ENCODE data around the gene SLC4A2.

SLC4A2 gene

DNA sequence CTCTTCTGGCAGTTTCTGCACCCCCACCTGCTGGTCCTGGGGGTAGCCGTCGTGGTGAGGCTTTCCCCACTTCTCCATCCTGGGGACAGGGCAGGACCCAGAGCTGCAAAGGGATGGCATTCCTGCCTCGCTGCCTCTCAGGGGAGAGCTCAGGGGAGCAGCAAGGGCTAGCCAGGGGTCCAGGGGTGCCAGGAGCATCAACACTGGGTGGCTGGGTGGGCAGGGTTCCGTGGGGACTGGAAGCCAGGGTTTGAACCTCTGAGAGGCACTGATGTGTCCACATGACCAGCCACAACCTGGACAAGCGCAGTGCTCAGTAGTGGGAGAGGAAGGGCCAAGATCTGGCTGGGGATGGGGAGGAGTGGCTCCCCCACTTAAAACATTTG, 25.5 kb upstream of the SLC4A2 start:
- no peak for TF ChIP-seq TCF4 (CRISPR knock-in tag; IDR thresholded peaks at IDR 0.05; ENCODE audit: borderline replicate concordance)
- no peak for TF ChIP-seq OSR1 (CRISPR knock-in tag; IDR thresholded peaks at IDR 0.05)
- TF ChIP-seq RARB (CRISPR knock-in tag; IDR thresholded peaks at IDR 0.05), result no peak
- ATAC-seq, result no peak

GRCh38 chr7:151034312-151035025, 24.9 kb upstream of the SLC4A2 start:
- no peak for ATAC-seq

More at GRCh38 chr7:151034312-151035025, 24.9 kb upstream of the SLC4A2 start:
- TF ChIP-seq CSDC2 (CRISPR knock-in tag; IDR thresholded peaks at IDR 0.05) (no peak), ZC3H10 (CRISPR knock-in tag; IDR thresholded peaks at IDR 0.05) (no peak), SNAI2 (CRISPR knock-in tag; IDR thresholded peaks at IDR 0.05) (no peak), ZNF565 (CRISPR knock-in tag; conservative IDR thresholded peaks at IDR 0.05; ENCODE audit: low read depth) (no peak), ZFP3 (CRISPR knock-in tag; IDR thresholded peaks at IDR 0.05) (no peak), ZNF70 (CRISPR knock-in tag; IDR thresholded peaks at IDR 0.05) (no peak), POU6F1 (CRISPR knock-in tag; IDR thresholded peaks at IDR 0.05; ENCODE audit: borderline replicate concordance, low read depth) (no peak), TSHZ2 (CRISPR knock-in tag; IDR thresholded peaks at IDR 0.05) (no peak), ISL1 (CRISPR knock-in tag; IDR thresholded peaks at IDR 0.05) (no peak), TCF4 (CRISPR knock-in tag; IDR thresholded peaks at IDR 0.05; ENCODE audit: borderline replicate concordance) (no peak), ZNF8 (CRISPR knock-in tag; IDR thresholded peaks at IDR 0.05) (no peak), BACH2 (CRISPR knock-in tag; IDR thresholded peaks at IDR 0.05; ENCODE audit: borderline replicate concordance) (no peak), GLIS3 (CRISPR knock-in tag; IDR thresholded peaks at IDR 0.05) (no peak), CSRNP3 (CRISPR knock-in tag; IDR thresholded peaks at IDR 0.05) (no peak), TOX (CRISPR knock-in tag; IDR thresholded peaks at IDR 0.05; ENCODE audit: borderline replicate concordance) (no peak), PATZ1 (CRISPR knock-in tag; IDR thresholded peaks at IDR 0.05; ENCODE audit: borderline replicate concordance) (no peak), ZFP30 (CRISPR knock-in tag; IDR thresholded peaks at IDR 0.05) (no peak), ESRRG (CRISPR knock-in tag; IDR thresholded peaks at IDR 0.05) (no peak)
- TF ChIP-seq, protein P1, sequence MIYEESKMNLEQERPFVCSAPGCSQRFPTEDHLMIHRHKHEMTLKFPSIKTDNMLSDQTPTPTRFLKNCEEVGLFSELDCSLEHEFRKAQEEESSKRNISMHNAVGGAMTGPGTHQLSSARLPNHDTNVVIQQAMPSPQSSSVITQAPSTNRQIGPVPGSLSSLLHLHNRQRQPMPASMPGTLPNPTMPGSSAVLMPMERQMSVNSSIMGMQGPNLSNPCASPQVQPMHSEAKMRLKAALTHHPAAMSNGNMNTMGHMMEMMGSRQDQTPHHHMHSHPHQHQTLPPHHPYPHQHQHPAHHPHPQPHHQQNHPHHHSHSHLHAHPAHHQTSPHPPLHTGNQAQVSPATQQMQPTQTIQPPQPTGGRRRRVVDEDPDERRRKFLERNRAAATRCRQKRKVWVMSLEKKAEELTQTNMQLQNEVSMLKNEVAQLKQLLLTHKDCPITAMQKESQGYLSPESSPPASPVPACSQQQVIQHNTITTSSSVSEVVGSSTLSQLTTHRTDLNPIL (CRISPR knock-in tag; IDR thresholded peaks at IDR 0.05; ENCODE audit: low read depth), result no peak
